LNCAP (cell line): Measurements from ENCODE around the gene DST.

Experiments used
- CTCF ChIP-seq: fragments of 450-650 bp; IDR thresholded peaks from 2 replicates; pipeline ENCODE4 v1.5.1; 2017; ENCODE audit warnings: mild to moderate bottlenecking

Gene DST

DNA sequence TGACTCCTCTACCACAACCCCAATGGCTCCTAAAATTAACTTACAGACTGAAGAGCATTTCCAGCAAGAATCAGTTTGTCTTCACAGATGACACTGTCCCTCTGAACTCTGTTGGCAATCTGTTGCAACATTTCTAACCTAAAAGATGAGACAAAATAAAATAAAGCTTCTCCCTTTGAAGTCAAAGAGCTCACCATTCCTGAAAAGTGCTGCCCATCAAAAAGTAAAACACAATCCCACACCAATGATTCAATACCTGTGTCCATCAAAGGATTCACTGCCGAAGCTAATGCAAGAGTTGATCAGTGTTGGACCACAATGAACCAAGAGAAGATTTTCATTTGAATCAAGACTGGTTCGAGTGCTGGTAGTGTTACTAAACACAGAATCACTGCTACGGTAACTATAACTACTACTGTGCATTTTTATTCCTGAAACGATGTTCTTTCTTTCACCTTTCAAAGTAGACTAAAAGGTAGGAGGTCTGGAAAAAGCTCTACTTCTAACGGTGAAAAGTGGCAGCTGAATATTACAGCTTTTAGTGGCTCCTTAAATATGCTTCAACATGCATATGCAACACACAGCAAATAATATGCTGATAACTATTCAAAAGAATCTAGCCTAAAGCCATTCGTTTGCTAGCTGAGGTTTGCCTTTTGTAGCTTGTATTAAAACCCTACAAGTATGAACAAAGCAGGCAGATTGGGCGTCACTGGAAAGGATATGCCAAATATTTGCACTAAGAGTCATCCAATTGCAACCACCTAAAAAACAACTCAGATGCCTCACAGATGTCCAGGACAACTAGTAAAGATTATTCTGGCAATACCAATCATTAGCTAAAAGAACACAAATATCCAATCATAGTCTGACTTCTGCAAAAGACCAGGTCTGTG is at the start of gene DST:
Gene DST, minus strand, starts transcription at position 524 of the 896 bp plus-strand sequence.
- TF ChIP-seq CTCF = no peak

DNA sequence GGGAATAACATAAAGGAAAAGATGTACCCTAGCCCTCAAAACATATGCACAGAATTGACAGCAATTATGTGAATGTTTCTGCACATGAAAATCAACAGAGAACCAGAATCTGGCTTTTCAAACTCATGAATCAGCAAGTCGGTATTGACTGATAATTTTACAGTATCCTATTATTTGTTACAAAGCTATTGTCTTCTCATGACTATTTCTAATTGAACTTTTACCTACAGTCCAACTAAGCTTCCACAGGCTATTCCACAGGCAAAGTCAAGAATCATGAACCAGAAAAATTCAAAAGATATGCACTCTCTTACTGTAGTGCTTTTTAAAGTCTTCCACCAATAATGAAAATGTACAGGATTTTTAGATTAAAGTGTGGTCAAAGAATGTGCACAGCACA is 49.1 kb upstream of the DST start:
- no peak for TF ChIP-seq CTCF

- no peak for TF ChIP-seq CTCF
These were observed 48.6 kb upstream of the DST start for GRCh38 chr6:56691286-56691595.

DNA sequence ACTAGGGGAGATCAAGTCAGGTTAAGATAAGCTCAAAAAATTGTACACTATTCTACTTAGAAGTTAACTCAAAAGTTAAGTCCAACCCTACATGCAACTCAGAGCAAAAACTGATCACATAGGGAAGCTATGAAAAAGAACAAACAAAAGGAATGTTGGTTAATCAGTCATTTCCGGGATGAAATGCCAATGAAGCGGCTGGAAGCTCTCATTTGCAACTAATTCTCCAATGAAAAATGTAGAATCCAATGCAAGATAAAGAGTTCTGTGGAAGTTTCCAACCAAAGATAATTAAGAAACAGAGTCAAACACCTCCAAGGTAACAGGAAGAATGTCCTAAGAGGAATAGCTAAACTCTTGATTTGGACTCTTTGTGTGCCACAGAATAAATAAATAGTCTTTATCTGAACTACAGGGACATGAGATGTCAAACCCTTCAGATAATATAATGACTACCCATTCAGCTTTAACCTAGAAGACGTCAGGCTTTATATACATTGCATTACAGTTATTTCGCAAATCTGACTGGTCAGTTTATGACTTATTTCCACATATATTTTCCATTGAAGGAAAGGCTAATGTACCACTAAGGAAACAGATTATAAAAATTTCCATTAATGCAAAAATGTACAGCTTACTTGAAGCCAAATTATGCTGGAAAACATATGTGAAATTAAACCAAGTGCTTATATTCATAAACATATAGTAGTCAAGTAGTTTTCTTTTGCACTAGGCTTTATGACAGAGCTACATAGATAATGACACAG is 48.0 kb upstream of the DST start:
- no peak for TF ChIP-seq CTCF

- TF ChIP-seq CTCF = no peak
These were observed 47.0 kb upstream of the DST start for GRCh38 chr6:56689663-56690062.

GRCh38 chr6:56689114-56689513 is 46.4 kb upstream of the DST start:
- no peak for TF ChIP-seq CTCF

GRCh38 chr6:56688521-56688920 is 45.8 kb upstream of the DST start:
- no peak for TF ChIP-seq CTCF
